ENCODE data around the gene TYRP1. TPM values are rescaled to one million over a fixed set of nuclear protein-coding genes. Genes with fewer than 3 reads are reported as not detected.

Gene TYRP1
- total and polyA plus RNA-seq, 8 donors: 0.18 to 4.7 (median 2.2) TPM; not detected in 4

DNA sequence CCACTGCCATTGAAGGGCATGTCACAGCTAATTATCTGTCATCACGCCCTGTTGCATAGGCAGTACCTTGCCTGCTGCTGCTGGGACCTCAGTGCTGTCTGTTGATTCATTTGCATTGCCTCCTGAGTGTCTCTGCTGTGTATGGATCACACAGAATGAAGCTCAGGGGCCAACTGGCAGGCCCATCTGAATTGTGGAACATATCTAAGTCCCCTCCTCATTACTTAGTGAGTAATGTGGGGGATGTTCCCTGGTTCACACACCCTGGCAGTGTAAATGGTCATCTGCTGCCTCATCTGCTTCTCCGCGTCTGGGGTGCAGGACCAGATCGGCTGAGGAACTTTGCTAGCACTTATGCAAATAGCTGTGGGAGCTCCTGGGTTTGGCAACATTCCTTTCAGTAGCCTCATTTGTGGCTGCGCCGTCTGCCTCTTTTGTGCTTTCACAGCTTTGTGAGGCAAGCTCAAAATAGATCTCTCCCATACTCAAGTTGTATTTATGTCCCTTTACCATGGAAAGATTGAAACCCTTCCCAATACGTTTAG lies 25.4 kb downstream of the TYRP1 start:
- Histone ChIP-seq H3K27ac (no peak overlapping the region), H3K36me3 (no peaks in the 10 kb centered on the region), H3K27me3 (no peaks in the 10 kb centered on the region), H3K9me3 (no peaks in the 10 kb centered on the region), H3K4me1 (no peaks in the 10 kb centered on the region), H3K4me3 (no peak overlapping the region)
- DNase-seq: no peak
- TF ChIP-seq POLR2A (IDR thresholded peaks at IDR 0.05) (no peak), EP300 (IDR thresholded peaks at IDR 0.05) (no peak), POLR2AphosphoS5 (IDR thresholded peaks at IDR 0.05) (no peak)
- TF ChIP-seq, protein P1, sequence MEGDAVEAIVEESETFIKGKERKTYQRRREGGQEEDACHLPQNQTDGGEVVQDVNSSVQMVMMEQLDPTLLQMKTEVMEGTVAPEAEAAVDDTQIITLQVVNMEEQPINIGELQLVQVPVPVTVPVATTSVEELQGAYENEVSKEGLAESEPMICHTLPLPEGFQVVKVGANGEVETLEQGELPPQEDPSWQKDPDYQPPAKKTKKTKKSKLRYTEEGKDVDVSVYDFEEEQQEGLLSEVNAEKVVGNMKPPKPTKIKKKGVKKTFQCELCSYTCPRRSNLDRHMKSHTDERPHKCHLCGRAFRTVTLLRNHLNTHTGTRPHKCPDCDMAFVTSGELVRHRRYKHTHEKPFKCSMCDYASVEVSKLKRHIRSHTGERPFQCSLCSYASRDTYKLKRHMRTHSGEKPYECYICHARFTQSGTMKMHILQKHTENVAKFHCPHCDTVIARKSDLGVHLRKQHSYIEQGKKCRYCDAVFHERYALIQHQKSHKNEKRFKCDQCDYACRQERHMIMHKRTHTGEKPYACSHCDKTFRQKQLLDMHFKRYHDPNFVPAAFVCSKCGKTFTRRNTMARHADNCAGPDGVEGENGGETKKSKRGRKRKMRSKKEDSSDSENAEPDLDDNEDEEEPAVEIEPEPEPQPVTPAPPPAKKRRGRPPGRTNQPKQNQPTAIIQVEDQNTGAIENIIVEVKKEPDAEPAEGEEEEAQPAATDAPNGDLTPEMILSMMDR (IDR thresholded peaks at IDR 0.05): no peak
- 38 to 70% (median 47%) methylated on average over 7 of the region's 7 CpGs for WGBS, 5 donors
- intact Hi-C loops (cut with DNase I; ENCODE audit: low total_unique reads): loop anchor here (5.0 kb wide), 1 partner anchor 169 kb away; no protein-coding TSS in a partner anchor

DNA sequence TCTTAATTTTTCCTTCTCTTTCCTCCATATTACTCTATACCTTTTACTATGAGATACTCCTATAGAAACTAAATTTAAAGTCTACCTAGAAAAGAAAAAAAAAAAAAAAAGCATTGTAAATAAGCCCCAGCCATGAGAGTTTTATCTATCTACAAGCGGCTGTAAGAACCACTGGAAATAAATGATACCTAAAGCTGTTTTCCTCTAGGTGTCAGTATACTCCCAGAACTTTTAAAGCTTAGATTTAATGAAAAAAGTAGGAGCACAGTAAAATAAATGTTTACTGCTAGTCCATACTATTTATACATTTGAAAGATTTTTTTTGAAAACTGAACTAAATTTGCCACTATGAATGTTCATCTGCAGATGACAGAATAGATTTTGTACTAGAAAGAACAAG lies 26.2 kb downstream of the TYRP1 start:
- Histone ChIP-seq H3K9me3 (no peaks in the 10 kb centered on the region), H3K36me3 (no peaks in the 10 kb centered on the region), H3K27me3 (no peaks in the 10 kb centered on the region), H3K4me1 (no peaks in the 10 kb centered on the region), H3K4me3 (no peak overlapping the region), H3K27ac (no peak overlapping the region)
- peak in 1 of 2 donors; percentile 58 for DNase-seq
- 10 to 20% (median 13%) methylated on average over 1 of the region's 1 CpG for WGBS, 5 donors
- TF ChIP-seq, protein P1 (IDR thresholded peaks at IDR 0.05): peak in 4 of 7 experiments; percentile 24 to 44 (median 32)
- TF ChIP-seq POLR2AphosphoS5 (IDR thresholded peaks at IDR 0.05) (no peak), EP300 (IDR thresholded peaks at IDR 0.05) (no peak), POLR2A (IDR thresholded peaks at IDR 0.05) (no peak)
- intact Hi-C loops (cut with DNase I; ENCODE audit: low total_unique reads): loop anchor here (5.0 kb wide), 1 partner anchor 168 kb away; no protein-coding TSS in a partner anchor

DNA sequence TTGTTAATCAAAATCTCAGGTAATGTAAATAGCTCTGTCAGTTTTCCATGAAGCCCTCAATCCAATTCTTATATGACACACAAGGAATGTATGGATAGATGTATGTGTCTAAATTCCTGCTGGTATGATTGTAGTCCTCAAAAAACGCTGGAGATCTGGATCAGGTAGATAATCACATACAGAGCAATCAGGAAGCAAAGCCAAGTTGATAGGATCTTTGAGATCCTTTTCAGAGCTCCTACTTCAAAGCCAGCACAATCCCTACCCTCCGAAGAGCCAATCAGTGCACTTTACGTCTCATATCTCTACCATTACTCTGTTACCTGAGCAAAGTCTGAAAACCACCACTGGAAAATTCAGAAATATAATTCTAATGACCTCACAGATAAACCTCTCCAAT lies 27.4 kb downstream of the TYRP1 start:
- Histone ChIP-seq H3K4me3 (no peak overlapping the region), H3K9me3 (no peaks in the 10 kb centered on the region), H3K36me3 (no peaks in the 10 kb centered on the region), H3K27me3 (no peaks in the 10 kb centered on the region), H3K4me1 (no peaks in the 10 kb centered on the region), H3K27ac (no peak overlapping the region)
- no peak for DNase-seq
- TF ChIP-seq EP300 (IDR thresholded peaks at IDR 0.05): no peak
- TF ChIP-seq POLR2AphosphoS5 (IDR thresholded peaks at IDR 0.05): no peak
- no peak for TF ChIP-seq POLR2A (IDR thresholded peaks at IDR 0.05)
- TF ChIP-seq, protein P1 (IDR thresholded peaks at IDR 0.05): no peak
- 23 to 71% (median 47%) methylated on average over 3 of the region's 3 CpGs for WGBS, 5 donors
- intact Hi-C loops (cut with DNase I; ENCODE audit: low total_unique reads): loop anchor here (10.0 kb wide), 1 partner anchor 364 kb away; no protein-coding TSS in a partner anchor

DNA sequence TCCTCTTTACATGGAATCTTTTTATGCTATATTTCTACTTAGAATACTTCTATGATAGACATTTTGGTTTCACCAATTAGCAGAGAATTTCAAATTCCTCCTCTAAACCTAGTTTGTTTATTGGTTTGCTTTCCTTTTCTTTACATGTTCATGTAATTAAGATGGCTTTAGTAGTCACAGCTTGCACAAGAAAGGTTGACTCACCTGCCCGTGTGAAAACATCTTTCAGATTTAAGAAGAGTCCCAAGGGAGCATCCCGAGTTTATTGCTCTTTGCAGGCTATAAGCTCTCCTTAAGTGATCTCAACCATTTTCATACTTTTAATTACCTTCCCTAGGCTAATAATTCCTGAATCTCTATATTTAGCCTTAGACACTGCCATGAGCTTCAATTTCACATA lies 28.9 kb downstream of the TYRP1 start:
- WGBS, 5 donors: 75 to 86% (median 79%) methylated on average over 2 of the region's 2 CpGs
- DNase-seq: no peak
- no peak overlapping the region for H3K27ac ChIP-seq
- H3K9me3 ChIP-seq: no peaks in the 10 kb centered on the region
- intact Hi-C loops (cut with DNase I; ENCODE audit: low total_unique reads): loop anchor here (10.0 kb wide), 1 partner anchor 363 kb away; no protein-coding TSS in a partner anchor
- TF ChIP-seq, protein P1 (IDR thresholded peaks at IDR 0.05): no peak
- no peak for TF ChIP-seq EP300 (IDR thresholded peaks at IDR 0.05)
- H3K36me3 ChIP-seq: no peaks in the 10 kb centered on the region
- H3K4me3 ChIP-seq: no peak overlapping the region
- no peaks in the 10 kb centered on the region for H3K4me1 ChIP-seq
- no peaks in the 10 kb centered on the region for H3K27me3 ChIP-seq

Measured in stomach (tissue), 9 donors.